ENCODE results near the gene DMBX1. TPM values are rescaled to one million over a fixed set of nuclear protein-coding genes. Genes with fewer than 3 reads are reported as not detected.

Gene DMBX1
- total and polyA plus RNA-seq, 2 of the 4 experiments (the other 2 are of a cell fraction) = not detected

Other genes with a start within 250 kb of the DMBX1 start
- 4.7 and 4.8 TPM in 2 replicates for gene RAD54L, start 242.1 kb upstream of the DMBX1 start, total RNA-seq (2012; rRNA removed)
- 10.6 and 10.7 TPM in 2 replicates for gene RAD54L, start 242.1 kb upstream of the DMBX1 start, polyA plus RNA-seq (2012; rRNA removed)
- gene LRRC41, start 186.2 kb upstream of the DMBX1 start, total RNA-seq (2012; rRNA removed) = 62.5 and 67.6 TPM in 2 replicates
- 81.1 and 83.2 TPM in 2 replicates for gene LRRC41, start 186.2 kb upstream of the DMBX1 start, polyA plus RNA-seq (2012; rRNA removed)
- gene UQCRH, start 186.1 kb upstream of the DMBX1 start, total RNA-seq (2012; rRNA removed) = 347 and 738 TPM in 2 replicates
- gene UQCRH, start 186.1 kb upstream of the DMBX1 start, polyA plus RNA-seq (2012; rRNA removed) = 535 and 736 TPM in 2 replicates
- 10.9 and 11.9 TPM in 2 replicates for gene NSUN4, start 149.0 kb upstream of the DMBX1 start, total RNA-seq (2012; rRNA removed)
- gene NSUN4, start 149.0 kb upstream of the DMBX1 start, polyA plus RNA-seq (2012; rRNA removed) = 11.6 and 13.0 TPM in 2 replicates
- under 0.01 TPM in 1 of 2 replicates, not detected in the other for gene FAAH, start 95.5 kb upstream of the DMBX1 start, total RNA-seq (2012; rRNA removed)
- gene FAAH, start 95.5 kb upstream of the DMBX1 start, polyA plus RNA-seq (2012; rRNA removed) = 0.19 and 0.29 TPM in 2 replicates
- not detected in 2 replicates for gene KNCN, start 61.8 kb downstream of the DMBX1 start, total RNA-seq (2012; rRNA removed)
- gene KNCN, start 61.8 kb downstream of the DMBX1 start, polyA plus RNA-seq (2012; rRNA removed) = not detected in 2 replicates
- gene MKNK1, start 114.4 kb downstream of the DMBX1 start, total RNA-seq (2012; rRNA removed) = 14.3 and 16.4 TPM in 2 replicates
- 32.9 and 35.2 TPM in 2 replicates for gene MKNK1, start 114.4 kb downstream of the DMBX1 start, polyA plus RNA-seq (2012; rRNA removed)
- gene MOB3C, start 127.0 kb downstream of the DMBX1 start, total RNA-seq (2012; rRNA removed) = 6.4 and 7.3 TPM in 2 replicates
- gene MOB3C, start 127.0 kb downstream of the DMBX1 start, polyA plus RNA-seq (2012; rRNA removed) = 8.3 and 9.0 TPM in 2 replicates
- 52.2 and 80.3 TPM in 2 replicates for gene ATPAF1, start 178.5 kb downstream of the DMBX1 start, total RNA-seq (2012; rRNA removed)
- 45.4 and 55.5 TPM in 2 replicates for gene ATPAF1, start 178.5 kb downstream of the DMBX1 start, polyA plus RNA-seq (2012; rRNA removed)
- gene TEX38, start 182.0 kb downstream of the DMBX1 start, total RNA-seq (2012; rRNA removed) = not detected in 2 replicates
- not detected in 2 replicates for gene TEX38, start 182.0 kb downstream of the DMBX1 start, polyA plus RNA-seq (2012; rRNA removed)
- gene EFCAB14, start 229.3 kb downstream of the DMBX1 start, total RNA-seq (2012; rRNA removed) = 39.2 and 43.0 TPM in 2 replicates
- gene EFCAB14, start 229.3 kb downstream of the DMBX1 start, polyA plus RNA-seq (2012; rRNA removed) = 25.5 and 28.6 TPM in 2 replicates